ENCODE results near the gene RIIAD1. TPM values are rescaled to one million over a fixed set of nuclear protein-coding genes. Genes with fewer than 3 reads are reported as not detected.

The RIIAD1 gene
- total RNA-seq, 1 experiment from 2014 or later: 0.12 TPM

- POLR2A ChIA-PET: interaction anchor here (0.9 to 1.4 kb wide), 4 partner anchors 68 to 357 kb away, joined by 3 to 4 read pairs (median 4); partner anchors contain the start of genes S100A11, SNX27 and TUFT1
- Histone ChIP-seq H3K36me3 (ENCODE audit: control insufficient read depth in 1 of 2, insufficient read depth in 2 of 2, low read length in 2 of 2) (no peaks in the 10 kb centered on the region), H3K27ac (ENCODE audit: low read depth, low read length) (peak overlapping the region; percentile 72), H3K4me2 (ENCODE audit: low read length) (peak overlapping the region; percentile 72), H3K27me3 (ENCODE audit: insufficient read depth, low read length) (no peaks in the 10 kb centered on the region), H3K9ac (ENCODE audit: low read length) (peak overlapping the region; percentile 39), H4K20me1 (ENCODE audit: insufficient read depth) (no peaks in the 10 kb centered on the region), H3K4me3 (replicated peaks in 1 of 2; ENCODE audit: low read depth in 1 of 2, low read length in 2 of 2) (peak overlapping the region; percentile 4 to 38; a peak in 3 of 4 replicates), H3K9me2 (ENCODE audit: insufficient read depth) (no peaks in the 10 kb centered on the region), H3K4me1 (ENCODE audit: control insufficient read depth in 1 of 2, insufficient read depth in 2 of 2, low read length in 2 of 2) (peaks cover 23 to 45% of the 10 kb centered on the region in 2 experiments), H3K79me2 (ENCODE audit: insufficient read depth, low read length) (no peaks in the 10 kb centered on the region), H3K9me3 (ENCODE audit: control insufficient read depth in 1 of 2, insufficient read depth in 1 of 2, low read depth in 1 of 2, low read length in 2 of 2) (no peaks in the 10 kb centered on the region), H2AFZ (ENCODE audit: low read depth, low read length, poor library complexity, severe bottlenecking) (no peak overlapping the region)
- ATAC-seq (peak; percentile 69), DNase-seq (ENCODE audit: low read depth, low spot score) (peak; percentile 8)
- no peak for TF ChIP-seq MAX (IDR thresholded peaks at IDR 0.05)
- TF ChIP-seq SP1 (IDR thresholded peaks at IDR 0.05; ENCODE audit: low read depth): no peak
- TF ChIP-seq JUND (IDR thresholded peaks at IDR 0.05): no peak
- TF ChIP-seq REST (IDR thresholded peaks at IDR 0.05; ENCODE audit: low read depth): no peak
- TF ChIP-seq CTCF (IDR thresholded peaks at IDR 0.05 in 2 of 3, conservative IDR thresholded peaks at IDR 0.05 in 1 of 3; ENCODE audit: borderline replicate concordance in 1 of 3, insufficient read depth in 1 of 3, low read depth in 2 of 3, low read length in 2 of 3): no peak
- no peak for TF ChIP-seq POLR2A (IDR thresholded peaks at IDR 0.05; ENCODE audit: borderline replicate concordance, extremely low read depth, insufficient read depth, insufficient read length)
- TF ChIP-seq ELF1 (IDR thresholded peaks at IDR 0.05; ENCODE audit: borderline replicate concordance, low read depth): no peak
- no peak for TF ChIP-seq SIN3A (IDR thresholded peaks at IDR 0.05; ENCODE audit: low read depth)
- TF ChIP-seq CEBPB (IDR thresholded peaks at IDR 0.05; ENCODE audit: low read depth): no peak
- no peak for TF ChIP-seq CBX3 (IDR thresholded peaks at IDR 0.05; ENCODE audit: low read depth)
- TF ChIP-seq FOSL1 (IDR thresholded peaks at IDR 0.05; ENCODE audit: low read depth): no peak
- no peak for TF ChIP-seq SRF (IDR thresholded peaks at IDR 0.05; ENCODE audit: low read depth)
- no peak for TF ChIP-seq ATF3 (IDR thresholded peaks at IDR 0.05)
- no peak for TF ChIP-seq EZH2 (IDR thresholded peaks at IDR 0.05)
- TF ChIP-seq ZFX (IDR thresholded peaks at IDR 0.05): no peak
- no peak for TF ChIP-seq RAD21 (IDR thresholded peaks at IDR 0.05; ENCODE audit: low read depth)
- TF ChIP-seq EZH2phosphoT487 (IDR thresholded peaks at IDR 0.05; ENCODE audit: borderline replicate concordance): no peak
- TF ChIP-seq YY1 (IDR thresholded peaks at IDR 0.05; ENCODE audit: extremely low read depth, insufficient replicate concordance, low read depth, low read length): no peak
- intact Hi-C loops (cut with micrococcal nuclease): no loop called here
- CTCF ChIA-PET: interaction anchor here (1.5 kb wide), 1 partner anchor 86 kb away, joined by 4 read pairs; no protein-coding TSS in a partner anchor
- TSS peak; percentile 91 for BruUV-seq (replicated peaks)
- RAD21 ChIA-PET (ENCODE audit: low non-redundant PET in 1 of 2, low total read pairs in 2 of 2, uncharacterized antibody in 2 of 2, unreplicated experiment in 2 of 2): no interaction called here
Observed at GRCh38 chr1:151680391-151680790, 40.9 kb upstream of the RIIAD1 start.
